Fibroblast of skin of abdomen (primary cell): ENCODE data around the gene CA5B. TPM values are rescaled to one million over a fixed set of nuclear protein-coding genes. Genes with fewer than 3 reads are reported as not detected.
"Not testable (repeated sequence)": the region's sequence is repeated elsewhere in the genome, so short reads cannot be mapped to it uniquely, and the experiment has no call there.

ENCODE experiments used
- DNase-seq: peaks from one replicate; pipeline ENCODE4 v3.0.0-alpha.2; 2013
- polyA plus RNA-seq, 2 experiments: library from polyadenylated mRNA; unstranded; fragments of 120-200 nt; gene quantifications; one replicate each; pipeline ENCODE4 v1.2.1, GENCODE V29; 2013; ENCODE audit not compliant: insufficient read length in 2 of 2

CA5B gene
- 4.4 TPM for polyA plus RNA-seq (2013, experiment 1 of 2; ENCODE audit: insufficient read length)
- polyA plus RNA-seq (2013, experiment 2 of 2; ENCODE audit: insufficient read length), result 3.7 TPM

- DNase-seq, result peak; percentile 60
Observed at GRCh38 chrX:15737959-15738902, at the start of gene CA5B. Gene CA5B (plus strand): TSS chrX:15738270. CDS start chrX:15750024, 11,754 bp downstream.

GRCh38 chrX:15694941-15695451, 43.1 kb upstream of the CA5B start:
- DNase-seq, result no peak

- no peak for DNase-seq
Observed at GRCh38 chrX:15696516-15696915, 41.6 kb upstream of the CA5B start.

- DNase-seq, result no peak
Observed at GRCh38 chrX:15702488-15703371, 35.3 kb upstream of the CA5B start.

DNA sequence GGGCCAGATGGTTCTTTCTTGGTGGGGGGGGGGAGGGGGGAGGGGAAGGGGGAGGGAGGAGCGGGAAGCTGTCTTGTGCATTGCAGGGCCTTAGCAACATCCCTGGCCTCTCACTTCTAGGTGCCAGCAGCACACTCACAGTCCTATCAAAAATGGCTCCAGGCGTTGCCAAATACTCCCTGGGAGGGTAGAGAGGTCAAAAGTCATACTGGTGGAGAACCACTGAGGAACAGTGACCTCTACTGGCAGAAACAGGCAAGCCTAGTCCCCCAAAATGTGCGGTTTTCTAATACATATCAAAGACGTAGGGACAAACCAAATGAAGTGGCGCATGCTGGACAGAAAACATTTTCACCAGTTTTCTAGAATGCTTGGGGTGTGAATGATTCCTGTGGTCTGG, 34.3 kb upstream of the CA5B start:
- not testable (repeated sequence) for DNase-seq

DNA sequence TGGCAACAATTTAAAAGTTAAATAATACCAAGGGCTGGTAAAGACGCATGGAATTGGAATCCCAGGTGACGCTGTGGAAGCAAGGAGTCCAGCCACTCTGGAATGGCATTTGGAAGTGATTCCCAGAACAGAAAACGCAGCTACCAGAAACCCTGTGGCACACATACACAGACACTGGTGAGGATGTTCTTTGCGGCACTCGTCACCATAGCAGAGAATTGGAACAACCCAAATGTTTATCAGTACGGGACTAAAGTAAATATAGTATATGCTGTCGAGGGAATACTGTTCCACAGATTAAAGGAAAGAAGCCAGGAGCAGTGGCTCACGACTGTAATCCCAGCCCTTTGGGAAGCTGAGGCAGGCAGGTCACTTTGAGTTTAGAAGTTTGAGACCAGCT, 33.8 kb upstream of the CA5B start:
- not testable (repeated sequence) for DNase-seq

DNA sequence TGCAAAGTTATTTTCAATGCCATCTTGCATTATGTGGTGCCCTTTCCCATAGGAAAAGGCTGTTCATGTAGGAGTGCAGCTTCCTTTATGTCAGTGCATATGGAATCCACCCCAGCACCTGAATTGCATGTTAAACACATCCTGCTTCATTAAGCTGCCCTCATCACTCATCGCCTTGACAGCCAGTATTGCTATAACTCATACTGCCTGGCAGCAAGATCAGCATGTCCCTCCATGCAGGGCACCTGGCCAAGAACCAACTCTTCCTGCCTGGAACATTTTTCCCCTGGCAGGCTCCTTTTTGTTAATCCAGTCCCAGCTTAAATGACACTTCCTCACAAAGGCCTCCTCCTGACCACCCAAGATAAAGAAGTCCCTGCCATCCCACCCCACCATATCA, 23.5 kb upstream of the CA5B start:
- no peak for DNase-seq

DNA sequence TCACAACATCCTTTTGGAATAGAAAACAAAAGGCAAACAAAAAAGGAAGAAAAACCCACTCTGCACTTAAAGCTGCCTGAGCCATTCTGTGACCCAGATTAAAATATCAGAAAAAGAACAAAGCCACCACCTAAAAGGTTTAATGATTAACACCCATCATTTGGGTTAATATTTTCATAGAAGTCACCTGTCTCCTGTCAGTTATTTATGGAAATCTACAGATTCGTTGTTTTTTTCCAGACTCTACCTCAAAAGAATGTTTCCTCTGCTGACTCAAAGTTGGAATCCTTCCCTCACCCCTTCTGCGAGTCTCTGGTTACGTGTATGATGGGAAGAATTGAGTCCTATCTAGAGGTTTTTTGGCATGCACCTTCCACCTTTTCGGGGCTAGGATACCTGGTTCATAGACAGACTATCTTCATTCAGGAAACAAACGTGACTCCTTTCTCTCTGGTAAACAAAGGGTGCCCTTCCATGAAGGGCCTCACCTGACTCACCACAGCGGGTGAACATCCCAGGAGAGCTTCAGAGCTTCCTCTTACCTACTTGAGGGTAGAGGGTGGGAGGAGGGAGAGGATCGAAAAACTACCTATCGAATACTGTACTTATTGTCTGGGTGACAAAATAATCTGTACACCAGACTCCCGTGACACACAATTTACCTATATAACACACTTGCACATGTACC, 19.6 kb upstream of the CA5B start:
- DNase-seq, result no peak

- DNase-seq, result no peak
Observed at GRCh38 chrX:15719324-15719968, 18.6 kb upstream of the CA5B start.

GRCh38 chrX:15721911-15722310, 16.2 kb upstream of the CA5B start:
- DNase-seq, result no peak

GRCh38 chrX:15723887-15724517, 14.1 kb upstream of the CA5B start:
- no peak for DNase-seq

DNA sequence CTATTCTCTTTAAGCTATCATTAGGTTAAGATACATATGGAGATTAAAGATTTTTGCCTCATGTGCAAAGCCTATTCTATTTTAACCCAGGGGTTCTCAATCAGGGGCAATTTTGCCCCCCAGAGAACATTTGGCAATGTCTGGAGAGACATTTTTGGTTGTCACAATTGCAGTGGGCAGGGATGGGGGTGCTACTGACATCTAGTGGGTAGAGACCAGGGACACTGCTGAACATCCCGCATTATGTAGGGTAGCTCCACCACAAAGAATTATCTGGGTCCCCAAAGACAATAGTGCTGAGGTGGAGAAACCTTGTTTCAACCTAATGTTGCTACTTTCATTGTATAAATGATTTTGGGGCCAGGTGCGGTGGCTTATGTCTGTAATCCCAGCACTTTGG, 13.2 kb upstream of the CA5B start:
- DNase-seq, result no peak

DNA sequence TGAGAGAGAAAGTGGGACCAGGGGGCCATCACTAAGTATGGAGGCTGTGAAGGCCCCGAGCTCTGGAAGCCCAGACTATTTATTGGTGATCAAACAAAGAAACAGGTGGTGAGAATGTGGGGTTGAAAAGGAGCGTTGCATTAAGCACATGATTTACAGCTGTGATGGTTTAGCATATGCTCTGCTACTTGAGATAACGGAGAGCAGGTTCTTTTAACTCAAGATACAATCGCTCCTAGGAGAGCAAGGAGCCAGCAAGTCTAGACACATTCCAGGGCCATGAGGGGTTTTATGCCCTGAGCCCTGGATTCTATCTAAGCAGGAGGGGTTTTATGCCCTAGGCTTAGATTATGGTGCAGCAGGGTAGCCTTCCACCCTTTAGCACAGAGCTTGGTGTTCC, 6.7 kb upstream of the CA5B start:
- not testable (repeated sequence) for DNase-seq

- no peak for DNase-seq
Observed at GRCh38 chrX:15737190-15737958, 696 bp upstream of the CA5B start.

GRCh38 chrX:15739886-15740285, 1.8 kb downstream of the CA5B start:
- no peak for DNase-seq

DNA sequence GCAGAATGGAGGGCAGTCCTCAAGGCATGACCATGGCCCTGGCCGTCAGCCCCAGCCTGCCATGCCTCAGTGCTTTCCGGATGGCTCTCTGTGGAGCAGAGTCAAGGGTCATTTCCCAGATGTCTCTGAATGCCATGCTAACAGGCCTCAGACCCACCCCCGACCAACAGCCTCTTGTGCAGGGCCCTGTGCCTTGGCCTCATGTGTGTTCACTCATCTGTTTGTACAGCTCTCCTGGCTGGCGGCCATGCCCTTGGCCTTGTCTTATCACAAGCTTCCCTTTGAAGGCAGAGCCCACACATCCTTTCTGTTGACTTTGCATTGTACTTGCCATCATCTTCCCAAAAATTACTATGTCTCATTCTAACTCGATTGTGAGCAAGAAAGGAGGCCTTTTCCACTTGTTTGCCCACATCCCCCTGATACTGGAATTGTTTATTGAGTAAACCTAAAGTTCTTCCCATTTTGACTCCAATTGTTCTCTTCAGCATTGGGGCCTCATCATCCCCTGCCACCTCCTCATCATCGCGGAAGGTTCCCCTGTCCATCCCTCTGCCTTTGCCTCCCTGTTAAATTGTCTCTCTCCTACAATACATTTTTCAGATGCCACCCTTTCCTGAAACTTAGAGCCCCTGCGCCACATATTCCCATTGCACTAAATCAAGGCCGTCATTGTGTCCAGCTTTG, 6.3 kb downstream of the CA5B start:
- no peak for DNase-seq

DNA sequence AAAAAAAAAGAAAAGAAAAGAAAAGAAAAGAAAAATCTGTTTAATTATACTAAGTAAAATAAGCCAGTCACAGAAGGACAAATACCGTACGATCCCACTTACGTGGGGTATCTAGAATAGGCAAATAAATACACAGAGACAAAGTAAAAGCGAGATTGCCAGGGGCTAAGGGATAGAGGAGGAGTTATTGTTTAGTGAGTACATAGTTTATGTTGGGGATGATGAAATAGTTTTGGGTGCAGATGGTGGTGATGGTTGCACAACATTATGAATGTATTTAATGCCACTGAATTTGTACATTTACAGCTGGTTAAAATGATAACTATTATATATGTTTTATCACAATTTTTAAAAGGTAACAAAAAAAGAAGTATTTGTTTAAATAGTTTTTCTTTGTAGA, 7.1 kb downstream of the CA5B start:
- no peak for DNase-seq

DNA sequence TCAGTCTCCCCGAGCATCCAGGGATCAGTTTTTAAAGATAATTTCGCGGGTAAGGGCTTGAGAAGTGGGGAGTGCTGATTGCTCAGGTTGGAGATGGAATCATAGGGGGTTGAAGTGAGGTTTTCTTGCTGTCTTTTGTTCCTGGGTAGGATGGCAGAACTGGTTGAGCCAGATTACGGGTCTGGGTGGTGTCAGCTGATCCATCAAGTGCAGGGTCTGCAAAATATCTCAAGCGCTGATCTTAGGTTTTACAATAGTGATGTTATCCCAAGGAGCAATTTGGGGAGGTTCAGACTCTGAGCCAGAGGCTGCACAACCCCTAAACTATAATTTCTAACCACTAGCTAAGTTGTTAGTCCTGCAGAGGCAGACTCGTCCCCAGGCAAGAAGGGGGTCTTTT, 8.6 kb downstream of the CA5B start:
- not testable (repeated sequence) for DNase-seq

GRCh38 chrX:15747626-15748173, 9.6 kb downstream of the CA5B start:
- DNase-seq, result no peak

GRCh38 chrX:15748841-15749240, 10.8 kb downstream of the CA5B start:
- no peak for DNase-seq
